Measurements from ENCODE around the gene CCDC171. TPM values are rescaled to one million over a fixed set of nuclear protein-coding genes. Genes with fewer than 3 reads are reported as not detected.

Gene CCDC171
- total RNA-seq, 4 donors from 2014 or later = 2.5 to 4.2 (median 3.3) TPM

GRCh38 chr9:16013366-16013765, 460.5 kb downstream of the CCDC171 start:
- WGBS, 2 donors = 82 to 86% methylated on average over 5 of the region's 5 CpGs
- no peak overlapping the region for H3K4me3 ChIP-seq (ENCODE audit: low read depth, poor library complexity, severe bottlenecking)
- intact Hi-C loops (cut with DNase I; ENCODE audit: low total_unique reads) = no loop called here
- TF ChIP-seq POLR2A (IDR thresholded peaks at IDR 0.05) (no peak), CTCF (IDR thresholded peaks at IDR 0.05) (no peak)
- no peak for DNase-seq (ENCODE audit: low spot score in 2 of 2)

- intact Hi-C loops (cut with DNase I; ENCODE audit: low total_unique reads) = no loop called here
- TF ChIP-seq POLR2A (IDR thresholded peaks at IDR 0.05) = no peak
- no peak for TF ChIP-seq CTCF (IDR thresholded peaks at IDR 0.05)
- 68 to 77% methylated on average over 1 of the region's 1 CpG for WGBS, 2 donors
- H3K4me3 ChIP-seq (ENCODE audit: low read depth, poor library complexity, severe bottlenecking) = no peak overlapping the region
- no peak for DNase-seq (ENCODE audit: low spot score in 2 of 2)
These were observed 461.0 kb downstream of the CCDC171 start for GRCh38 chr9:16013826-16014225.

GRCh38 chr9:16022228-16022627, 469.4 kb downstream of the CCDC171 start:
- TF ChIP-seq POLR2A (IDR thresholded peaks at IDR 0.05) = no peak
- TF ChIP-seq CTCF (IDR thresholded peaks at IDR 0.05) = no peak
- no peak overlapping the region for H3K4me3 ChIP-seq (ENCODE audit: low read depth, poor library complexity, severe bottlenecking)
- intact Hi-C loops (cut with DNase I; ENCODE audit: low total_unique reads) = no loop called here
- WGBS, 2 donors = 88 to 90% methylated on average over 3 of the region's 3 CpGs
- no peak for DNase-seq (ENCODE audit: low spot score in 2 of 2)

- 47 to 48% methylated on average over 1 of the region's 1 CpG for WGBS, 2 donors
- DNase-seq (ENCODE audit: low spot score in 2 of 2) = no peak
- H3K4me3 ChIP-seq (ENCODE audit: low read depth, poor library complexity, severe bottlenecking) = no peak overlapping the region
- TF ChIP-seq POLR2A (IDR thresholded peaks at IDR 0.05) (no peak), CTCF (IDR thresholded peaks at IDR 0.05) (no peak)
- intact Hi-C loops (cut with DNase I; ENCODE audit: low total_unique reads) = no loop called here
These were observed 470.6 kb downstream of the CCDC171 start for GRCh38 chr9:16023446-16023845.

Other genes starting within 250 kb of the CCDC171 start
- gene TTC39B, start 245.8 kb upstream of the CCDC171 start, total RNA-seq = 10 to 100 TPM; 38.4 to 53.3 (median 42.2) TPM
- 10 to 100 TPM; 15.1 to 20.2 (median 16.9) TPM for gene SNAPC3, start 130.2 kb upstream of the CCDC171 start, total RNA-seq
- 10 to 100 TPM; 12.9 to 31.7 (median 17.7) TPM for gene PSIP1, start 42.1 kb upstream of the CCDC171 start, total RNA-seq